Mesendoderm (in vitro differentiated cells): ENCODE results near the gene NFATC3. TPM values are rescaled to one million over a fixed set of nuclear protein-coding genes. Genes with fewer than 3 reads are reported as not detected.

Source experiments
- DNase-seq: peaks from one replicate; pipeline ENCODE4 v3.0.0; 2013
- H2AK5ac ChIP-seq: 2 replicates; pipeline ENCODE4 v1.6.1; 2013; ENCODE audit warnings: low read length, inconsistent platforms
- H2BK120ac ChIP-seq: 2 replicates; pipeline ENCODE4 v1.6.1; 2013; ENCODE audit warnings: low read depth, mild to moderate bottlenecking, low read length, moderate library complexity, mixed read lengths
- H2BK15ac ChIP-seq: replicated peaks from 2 replicates; pipeline ENCODE4 v1.6.1; 2013; ENCODE audit warnings: low read depth, mild to moderate bottlenecking, moderate library complexity
- H2BK5ac ChIP-seq: 2 replicates; pipeline ENCODE4 v1.6.1; 2013; ENCODE audit warnings: low read length, inconsistent platforms
- H3K18ac ChIP-seq: 2 replicates; pipeline ENCODE4 v1.6.1; 2013; ENCODE audit warnings: mild to moderate bottlenecking, low read length, mixed read lengths
- H3K23ac ChIP-seq: one replicate; pipeline ENCODE4 v1.6.1; 2013; ENCODE audit warnings: low read length
- H3K27ac ChIP-seq: 2 replicates; pipeline ENCODE4 v1.5.1; 2013; ENCODE audit warnings: low read depth, mild to moderate bottlenecking, inconsistent platforms, low read length, moderate library complexity
- H3K27me3 ChIP-seq: 2 replicates; pipeline ENCODE4 v1.6.1; 2013; ENCODE audit warnings: low read length, control low read depth, mild to moderate bottlenecking, inconsistent platforms; ENCODE audit not compliant: insufficient read depth, poor library complexity
- H3K36me3 ChIP-seq: 2 replicates; pipeline ENCODE4 v1.6.1; 2013; ENCODE audit warnings: low read length, inconsistent platforms; ENCODE audit not compliant: control insufficient read depth, insufficient read depth
- H3K4ac ChIP-seq: one replicate; pipeline ENCODE4 v1.6.1; 2013; ENCODE audit warnings: low read depth, mild to moderate bottlenecking, low read length, moderate library complexity
- H3K4me1 ChIP-seq: 2 replicates; pipeline ENCODE4 v1.6.1; 2013; ENCODE audit warnings: low read depth, low read length, inconsistent platforms; ENCODE audit not compliant: control insufficient read depth
- H3K4me2 ChIP-seq: 2 replicates; pipeline ENCODE4 v1.6.1; 2013; ENCODE audit warnings: low read length
- H3K4me3 ChIP-seq: 2 replicates; pipeline ENCODE4 v1.5.1; 2013; ENCODE audit warnings: mild to moderate bottlenecking, low read length
- H3K56ac ChIP-seq: one replicate; pipeline ENCODE4 v1.6.1; 2013; ENCODE audit warnings: low read length
- H3K79me1 ChIP-seq: 2 replicates; pipeline ENCODE4 v1.6.1; 2013; ENCODE audit warnings: low read length, inconsistent platforms
- H3K79me2 ChIP-seq: 2 replicates; pipeline ENCODE4 v1.6.1; 2013; ENCODE audit warnings: mild to moderate bottlenecking, low read length; ENCODE audit not compliant: control insufficient read depth, insufficient read depth
- H3K9ac ChIP-seq: 2 replicates; pipeline ENCODE4 v1.6.1; 2013; ENCODE audit warnings: low read length, inconsistent platforms
- H4K5ac ChIP-seq: one replicate; pipeline ENCODE4 v1.6.1; 2013; ENCODE audit warnings: low read length
- H4K8ac ChIP-seq: one replicate; pipeline ENCODE4 v1.6.1; 2013; ENCODE audit warnings: low read depth, mild to moderate bottlenecking, control low read depth, low read length, moderate library complexity
- WGBS: extraction: QIAGEN DNeasy Blood & Tissue Kit; methylation state at CpG from one replicate; pipeline ENCODE4 v1.1.7; 2013; ENCODE audit warnings: low lambda C conversion rate, missing lambda C conversion rate; ENCODE audit not compliant: insufficient coverage; ENCODE audit errors: extremely low coverage; 5-methylcytosine and 5-hydroxymethylcytosine counted together
- small RNA-seq: library from polyadenylated mRNA; stranded (forward); fragments of <200 nt; extraction: miRNeasy Mini kit (QIAGEN cat#:217004); gene quantifications from one replicate; pipeline ENCODE3, GENCODE V24; 2013; ENCODE audit not compliant: insufficient read depth

NFATC3 gene

GRCh38 chr16:68273896-68274295, 188.7 kb downstream of the NFATC3 start:
- no peak overlapping the region for H2AK5ac ChIP-seq
- no peak for DNase-seq
- peaks cover 23% of the 10 kb centered on the region for H3K79me1 ChIP-seq
- no peak overlapping the region for H2BK5ac ChIP-seq
- H3K79me2 ChIP-seq = peaks cover 38% of the 10 kb centered on the region
- no peak overlapping the region for H2BK15ac ChIP-seq
- H3K36me3 ChIP-seq = peaks cover 6% of the 10 kb centered on the region
- H3K4me3 ChIP-seq = no peak overlapping the region
- no peaks in the 10 kb centered on the region for H3K27me3 ChIP-seq
- no peak overlapping the region for H3K9ac ChIP-seq
- no peak overlapping the region for H4K5ac ChIP-seq
- no peak overlapping the region for H3K18ac ChIP-seq
- peaks cover 3% of the 10 kb centered on the region for H3K4me1 ChIP-seq
- no peak overlapping the region for H2BK120ac ChIP-seq
- H3K4ac ChIP-seq = no peak overlapping the region
- H4K8ac ChIP-seq = no peak overlapping the region
- no CpG with 5 or more reads among the region's 8 CpGs for WGBS
- H3K23ac ChIP-seq = no peak overlapping the region
- H3K56ac ChIP-seq = no peak overlapping the region
- H3K27ac ChIP-seq = no peak overlapping the region
- no peak overlapping the region for H3K4me2 ChIP-seq

GRCh38 chr16:68274441-68274840, 189.3 kb downstream of the NFATC3 start:
- Histone ChIP-seq H4K5ac (no peak overlapping the region), H2BK120ac (no peak overlapping the region), H3K4me2 (no peak overlapping the region), H3K36me3 (peaks cover 6% of the 10 kb centered on the region), H2AK5ac (no peak overlapping the region), H3K79me1 (peaks cover 21% of the 10 kb centered on the region), H3K9ac (no peak overlapping the region), H2BK5ac (no peak overlapping the region), H2BK15ac (no peak overlapping the region), H3K4me1 (peaks cover 3% of the 10 kb centered on the region), H3K27ac (no peak overlapping the region), H3K4me3 (no peak overlapping the region), H3K27me3 (no peaks in the 10 kb centered on the region), H3K4ac (no peak overlapping the region), H4K8ac (no peak overlapping the region), H3K18ac (no peak overlapping the region), H3K23ac (no peak overlapping the region), H3K56ac (peak overlapping the region; percentile 15), H3K79me2 (peaks cover 34% of the 10 kb centered on the region)
- DNase-seq = no peak
- WGBS = no CpG with 5 or more reads among the region's 4 CpGs

- Histone ChIP-seq H3K23ac (no peak overlapping the region), H2BK15ac (no peak overlapping the region), H2BK120ac (no peak overlapping the region), H3K27me3 (no peaks in the 10 kb centered on the region), H3K4me1 (peaks cover 3% of the 10 kb centered on the region), H3K79me2 (peaks cover 21% of the 10 kb centered on the region), H4K8ac (no peak overlapping the region), H2BK5ac (no peak overlapping the region), H2AK5ac (no peak overlapping the region), H3K4ac (no peak overlapping the region), H3K56ac (no peak overlapping the region), H3K4me2 (no peak overlapping the region), H3K18ac (no peak overlapping the region), H3K4me3 (no peak overlapping the region), H3K36me3 (peaks cover 6% of the 10 kb centered on the region), H4K5ac (no peak overlapping the region), H3K9ac (no peak overlapping the region), H3K27ac (no peak overlapping the region), H3K79me1 (peaks cover 18% of the 10 kb centered on the region)
- WGBS = no CpG with 5 or more reads among the region's 4 CpGs
- DNase-seq = no peak
Observed at GRCh38 chr16:68275611-68276191, 190.5 kb downstream of the NFATC3 start.

- Histone ChIP-seq H3K79me1 (peaks cover 18% of the 10 kb centered on the region), H3K4me3 (no peak overlapping the region), H4K8ac (no peak overlapping the region), H2AK5ac (no peak overlapping the region), H3K4me2 (no peak overlapping the region), H3K4ac (no peak overlapping the region), H3K79me2 (peaks cover 16% of the 10 kb centered on the region), H2BK120ac (no peak overlapping the region), H3K36me3 (peaks cover 7% of the 10 kb centered on the region), H3K27me3 (no peaks in the 10 kb centered on the region), H3K18ac (no peak overlapping the region), H3K27ac (no peak overlapping the region), H2BK5ac (no peak overlapping the region), H2BK15ac (no peak overlapping the region), H4K5ac (no peak overlapping the region), H3K4me1 (peaks cover 3% of the 10 kb centered on the region), H3K9ac (no peak overlapping the region), H3K23ac (no peak overlapping the region), H3K56ac (no peak overlapping the region)
- DNase-seq = no peak
- no CpG with 5 or more reads among the region's 3 CpGs for WGBS
Observed at GRCh38 chr16:68276223-68276622, 191.1 kb downstream of the NFATC3 start.

Small RNA genes within 50 kb of the gene (small RNA-seq; reads per million reads assigned to genes)
- gene RF00019 (not detected), gene RF00554 (not detected)
